Transverse colon (tissue), 4 donors: ENCODE results near the gene NEK2. TPM values are rescaled to one million over a fixed set of nuclear protein-coding genes. Genes with fewer than 3 reads are reported as not detected.
A peak's percentile ranks its signal among the peaks of the same experiment; 100 is the strongest.

Source experiments
- DNase-seq: peaks from one replicate; pipeline ENCODE4 v3.0.0-alpha.2; 2019
- H3K27ac ChIP-seq, 4 donors: fragments of 200-600 bp; sonication (generic); 2 replicates each; pipeline ENCODE4 v1.5.1; 2016 to 2018; ENCODE audit warnings: inconsistent platforms in 4 of 4
- H3K27me3 ChIP-seq: fragments of 200-600 bp; sonication (generic); 2 replicates; pipeline ENCODE4 v1.5.1; 2017; ENCODE audit warnings: inconsistent platforms
- H3K36me3 ChIP-seq, 4 donors: fragments of 200-600 bp; sonication (generic); 2 replicates each; pipeline ENCODE4 v1.5.1; 2017 to 2019; ENCODE audit warnings: inconsistent platforms in 4 of 4
- H3K4me1 ChIP-seq, 4 donors: fragments of 200-600 bp; sonication (generic); 2 replicates each; pipeline ENCODE4 v1.5.1; 2017 to 2020; ENCODE audit warnings: inconsistent platforms in 4 of 4
- H3K4me3 ChIP-seq, 4 donors: fragments of 200-600 bp; sonication (generic); 1 replicate in 1 of 4; 2 replicates in 3 of 4; pipeline versions ENCODE4 v1.5.1 to v1.6.1; 2017 to 2019; ENCODE audit warnings: inconsistent platforms in 4 of 4
- H3K9me3 ChIP-seq, 2 donors: fragments of 200-600 bp; sonication (generic); 2 replicates each; pipeline ENCODE4 v1.5.1; 2017 to 2019; ENCODE audit warnings: inconsistent platforms in 2 of 2
- CTCF ChIP-seq, 5 experiments: fragments of 200-600 bp in 3 of 5; fragments of 450-650 bp in 2 of 5; sonication (generic) in 3 of 5; IDR thresholded peaks; 1 replicate in 2 of 5; 2 replicates in 3 of 5; pipeline ENCODE4 v1.5.1; 2016 to 2017; ENCODE audit warnings: antibody characterized with exemption in 5 of 5, inconsistent platforms in 3 of 5, mild to moderate bottlenecking in 2 of 5, moderate library complexity in 1 of 5
- EP300 ChIP-seq: sonication (generic); formaldehyde crosslinking; IDR thresholded peaks from one replicate; pipeline ENCODE4 v1.6.1; 2017; ENCODE audit warnings: antibody characterized with exemption, low read depth
- POLR2A ChIP-seq: fragments of 450-650 bp; IDR thresholded peaks from one replicate; pipeline ENCODE4 v1.6.1; 2016; ENCODE audit warnings: antibody characterized with exemption, mild to moderate bottlenecking, moderate library complexity
- POLR2AphosphoS5 ChIP-seq, 3 donors: sonication (generic); formaldehyde crosslinking; IDR thresholded peaks; one replicate each; pipeline ENCODE4 v1.6.1; 2016; ENCODE audit warnings: antibody characterized with exemption in 3 of 3
- WGBS, 2 donors: methylation state at CpG; one replicate each; pipeline ENCODE4 v1.1.5; 2018; ENCODE audit warnings: low coverage in 1 of 2; 5-methylcytosine and 5-hydroxymethylcytosine counted together
- in situ Hi-C, 4 donors: fragments of 200-750 bp; cut with MboI; loops; one replicate each; pipeline versions ENCODE4 v1.15.0 to v1.15.1; 2017; ENCODE audit warnings: low sequenced_read_pairs in 3 of 4, low pct_ligation_motif_present in 1 of 4, low pct_unique_long_range_greater_than_20kb in 1 of 4
- intact Hi-C: fragments of 100-400 bp; cut with DNase I; formaldehyde crosslinking; loops from one replicate; pipeline ENCODE4 v1.15.1; 2023; ENCODE audit warnings: low total_unique reads
- total RNA-seq, 4 donors: library from RNA; depleted of rRNA; stranded (reverse); fragments of >200 nt; gene quantifications; one replicate each; pipeline ENCODE4 v1.1.0, GENCODE V29; 2016

Gene NEK2
- total RNA-seq, 4 donors from 2014 or later: 1.7 to 4.9 (median 2.1) TPM

- Histone ChIP-seq H3K36me3 (no peaks in the 10 kb centered on the region), H3K9me3 (no peaks in the 10 kb centered on the region), H3K4me3 (no peak overlapping the region), H3K4me1 (no peaks in the 10 kb centered on the region), H3K27ac (no peak overlapping the region), H3K27me3 (no peaks in the 10 kb centered on the region)
- no peak for DNase-seq
- in situ Hi-C loops: no loop called here
- intact Hi-C loops: no loop called here
- TF ChIP-seq POLR2AphosphoS5 (IDR thresholded peaks at IDR 0.05) (no peak), EP300 (no peak), POLR2A (no peak), CTCF (IDR thresholded peaks at IDR 0.05) (no peak)
- 98% methylated on average over 4 of the region's 8 CpGs; no CpG with 5 or more reads in 1 of the 2 donors for WGBS, 2 donors
These were observed 56.1 kb downstream of the NEK2 start for GRCh38 chr1:211619033-211619996.

- no peaks in the 10 kb centered on the region for H3K36me3 ChIP-seq
- TF ChIP-seq POLR2AphosphoS5 (IDR thresholded peaks at IDR 0.05) (no peak), POLR2A (no peak), EP300 (no peak), CTCF (IDR thresholded peaks at IDR 0.05) (no peak)
- WGBS, 2 donors: 86 to 100% methylated on average over 2 to 5 of the region's 5 CpGs
- H3K4me3 ChIP-seq: no peak overlapping the region
- no peak for DNase-seq
- in situ Hi-C loops (no loop called here), intact Hi-C loops (no loop called here)
- no peak overlapping the region for H3K27ac ChIP-seq
- no peaks in the 10 kb centered on the region for H3K27me3 ChIP-seq
- H3K9me3 ChIP-seq: no peaks in the 10 kb centered on the region
- peaks cover 0 to 15% (median 7%) of the 10 kb centered on the region in 4 donors for H3K4me1 ChIP-seq
These were observed 58.5 kb downstream of the NEK2 start for GRCh38 chr1:211616965-211617297.

- whole genome bisulfite sequencing, 2 donors: 85% methylated on average over 13 of the region's 13 CpGs; no CpG with 5 or more reads in 1 of the 2 donors
- no peak for DNase-seq
- Histone ChIP-seq H3K4me3 (no peak overlapping the region), H3K4me1 (peaks cover 0 to 15% (median 7%) of the 10 kb centered on the region in 4 donors), H3K36me3 (no peaks in the 10 kb centered on the region), H3K27me3 (no peaks in the 10 kb centered on the region), H3K27ac (peak overlapping the region in 1 of 4 donors; percentile 17), H3K9me3 (no peaks in the 10 kb centered on the region)
- in situ Hi-C loops (no loop called here), intact Hi-C loops (no loop called here)
- TF ChIP-seq EP300: no peak
- TF ChIP-seq POLR2AphosphoS5 (IDR thresholded peaks at IDR 0.05): no peak
- no peak for TF ChIP-seq POLR2A
- no peak for TF ChIP-seq CTCF (IDR thresholded peaks at IDR 0.05)
These were observed 59.0 kb downstream of the NEK2 start for GRCh38 chr1:211616231-211616964.

GRCh38 chr1:211614615-211615014, 60.8 kb downstream of the NEK2 start:
- H3K4me3 ChIP-seq: no peak overlapping the region
- H3K36me3 ChIP-seq: no peaks in the 10 kb centered on the region
- H3K4me1 ChIP-seq: peaks cover 0 to 15% (median 7%) of the 10 kb centered on the region in 4 donors
- TF ChIP-seq EP300: no peak
- no peak for TF ChIP-seq POLR2AphosphoS5 (IDR thresholded peaks at IDR 0.05)
- TF ChIP-seq POLR2A: no peak
- TF ChIP-seq CTCF (IDR thresholded peaks at IDR 0.05): no peak
- WGBS, 2 donors: 68 to 83% methylated on average over 8 to 10 of the region's 11 CpGs
- in situ Hi-C loops: no loop called here
- H3K9me3 ChIP-seq: no peaks in the 10 kb centered on the region
- DNase-seq: no peak
- no peaks in the 10 kb centered on the region for H3K27me3 ChIP-seq
- H3K27ac ChIP-seq: no peak overlapping the region
- intact Hi-C loops: no loop called here
